GM18507 (cell line): ENCODE results near the gene AP3D1.

ENCODE experiments used
- DNase-seq: peaks from one replicate; pipeline ENCODE4 v3.0.0; 2011; ENCODE audit warnings: low read depth; ENCODE audit not compliant: insufficient read length; ENCODE audit errors: extremely low spot score
- FAIRE-seq: peaks from 2 replicates; lab custom pipeline; 2011; peaks lifted over from hg19 to GRCh38; lab: Jason Lieb, UNC

AP3D1 gene

DNA sequence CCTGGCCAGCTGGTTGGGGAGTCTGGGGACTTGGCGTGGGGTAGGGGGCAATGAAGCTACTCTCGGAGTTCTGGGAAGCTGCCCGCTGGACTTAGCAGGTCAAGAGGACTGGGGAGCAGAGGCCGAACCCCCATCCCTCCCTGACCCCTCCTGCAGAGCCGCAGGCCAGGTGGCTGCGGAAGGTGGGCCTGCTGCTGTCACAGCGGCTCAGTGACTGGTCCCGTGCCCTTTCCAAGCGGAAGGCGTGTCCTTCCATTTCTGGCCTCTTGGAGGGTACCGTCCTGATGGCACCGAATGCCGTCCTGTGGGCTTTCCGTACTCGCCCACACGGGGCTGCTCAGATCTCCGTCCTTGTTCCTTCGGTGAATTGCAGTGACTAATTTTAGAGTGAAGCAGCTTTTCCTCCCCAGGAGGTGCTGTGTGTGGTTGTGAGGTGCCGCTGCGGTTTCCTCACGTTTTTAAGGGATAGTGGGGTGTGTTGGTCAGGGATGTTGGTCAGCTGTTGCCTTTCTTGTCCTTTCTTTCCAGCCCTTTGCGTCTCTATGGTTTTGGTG, 33.1 kb upstream of the AP3D1 start:
- no peak for DNase-seq
- no peak for FAIRE-seq

DNA sequence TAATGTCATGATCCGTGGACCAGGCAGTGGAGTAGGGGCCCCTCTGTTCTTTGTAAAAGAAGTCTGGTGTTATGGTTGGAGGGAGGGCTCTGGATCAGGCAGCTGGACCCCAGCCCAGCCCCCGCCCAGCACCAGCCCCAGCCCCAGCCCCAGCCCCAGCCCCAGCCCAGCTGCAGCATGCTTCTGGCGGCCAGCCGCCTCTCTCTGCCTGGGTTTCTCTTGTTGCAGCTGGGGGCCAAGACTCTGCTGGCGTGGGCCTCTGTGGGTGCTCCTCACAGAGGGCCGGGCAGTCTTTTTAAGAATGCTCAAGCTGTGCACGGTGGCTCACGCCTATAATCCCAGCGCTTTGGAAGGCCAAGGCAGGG, 30.2 kb upstream of the AP3D1 start:
- no peak for FAIRE-seq
- no peak for DNase-seq

DNA sequence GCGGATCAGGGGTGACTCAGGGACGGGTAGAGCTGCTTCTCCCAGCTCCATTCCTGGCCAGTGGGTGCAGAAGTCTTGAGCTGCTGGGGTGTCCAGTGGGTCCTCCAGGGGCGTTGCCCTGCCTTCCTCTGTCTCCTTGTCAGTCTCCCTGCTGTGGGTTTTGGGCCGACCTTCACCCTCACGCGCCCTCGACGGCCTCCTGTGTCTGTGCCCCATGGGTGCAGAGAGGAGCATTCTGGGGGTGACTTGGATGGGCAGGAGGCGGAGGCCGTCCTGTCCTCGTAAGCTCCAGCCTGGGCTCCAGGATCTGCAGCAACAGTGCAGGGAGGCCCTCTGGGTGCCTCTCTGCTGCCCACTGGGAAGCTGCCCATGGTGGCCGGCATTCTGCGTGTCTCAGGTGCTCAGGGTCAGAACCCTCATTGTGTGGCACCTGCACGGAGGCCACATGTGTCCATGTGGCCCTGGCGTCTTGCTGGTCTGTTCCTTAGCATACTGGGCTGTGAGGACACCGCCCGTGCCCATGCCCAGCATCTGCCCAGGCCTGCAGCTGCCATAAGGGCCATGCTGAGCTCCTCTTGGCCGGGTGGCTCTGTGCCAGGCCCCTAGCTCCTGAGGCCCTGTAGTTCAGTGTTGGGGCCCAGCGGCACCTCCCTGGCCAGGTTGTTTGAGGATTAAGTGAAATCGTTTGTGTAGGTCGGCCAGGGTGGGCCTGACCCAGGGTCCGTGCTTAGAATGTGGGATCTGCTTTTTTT, 29.7 kb upstream of the AP3D1 start:
- no peak for DNase-seq
- no peak for FAIRE-seq

DNA sequence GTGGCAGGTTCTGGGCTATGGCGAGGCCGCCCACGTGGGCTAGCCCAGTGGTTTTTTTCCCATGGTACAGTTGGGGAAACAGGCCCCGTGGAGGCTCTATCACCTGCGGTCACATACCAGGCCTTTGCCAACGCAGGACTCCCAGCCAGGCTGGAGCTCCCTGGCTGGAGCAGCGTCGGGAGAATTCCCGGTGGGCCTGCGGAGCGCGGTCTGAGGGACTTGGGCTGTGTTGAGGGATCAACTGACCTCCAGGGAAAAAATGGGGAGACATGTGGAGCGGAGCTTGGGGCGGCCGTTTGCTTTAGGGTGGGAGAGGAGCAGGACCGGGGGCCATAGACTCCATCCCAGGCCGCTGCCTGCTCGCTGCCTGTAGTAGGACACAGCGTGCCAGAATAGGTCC, 28.7 kb upstream of the AP3D1 start:
- FAIRE-seq = no peak
- no peak for DNase-seq

DNA sequence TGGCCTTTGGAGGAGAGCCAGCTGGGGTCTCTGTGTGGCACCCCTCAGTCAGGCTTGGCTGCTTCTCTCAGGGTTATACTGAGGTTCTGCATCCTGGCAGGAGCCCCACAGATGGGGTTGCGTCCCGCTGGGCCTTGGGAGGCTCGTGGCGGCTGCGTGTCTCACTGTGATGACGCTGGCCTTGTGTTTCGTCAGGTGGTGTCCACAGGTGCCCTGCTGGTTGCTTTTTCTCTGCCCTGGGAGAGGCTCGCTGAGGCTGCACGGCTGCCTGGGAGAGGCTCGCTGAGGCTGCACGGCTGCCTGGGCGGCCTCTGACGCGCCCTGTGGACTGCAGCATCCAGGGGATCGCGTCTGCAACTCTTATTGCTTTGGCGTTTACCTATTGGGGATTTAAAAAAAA, 27.7 kb upstream of the AP3D1 start:
- DNase-seq = no peak
- no peak for FAIRE-seq

DNA sequence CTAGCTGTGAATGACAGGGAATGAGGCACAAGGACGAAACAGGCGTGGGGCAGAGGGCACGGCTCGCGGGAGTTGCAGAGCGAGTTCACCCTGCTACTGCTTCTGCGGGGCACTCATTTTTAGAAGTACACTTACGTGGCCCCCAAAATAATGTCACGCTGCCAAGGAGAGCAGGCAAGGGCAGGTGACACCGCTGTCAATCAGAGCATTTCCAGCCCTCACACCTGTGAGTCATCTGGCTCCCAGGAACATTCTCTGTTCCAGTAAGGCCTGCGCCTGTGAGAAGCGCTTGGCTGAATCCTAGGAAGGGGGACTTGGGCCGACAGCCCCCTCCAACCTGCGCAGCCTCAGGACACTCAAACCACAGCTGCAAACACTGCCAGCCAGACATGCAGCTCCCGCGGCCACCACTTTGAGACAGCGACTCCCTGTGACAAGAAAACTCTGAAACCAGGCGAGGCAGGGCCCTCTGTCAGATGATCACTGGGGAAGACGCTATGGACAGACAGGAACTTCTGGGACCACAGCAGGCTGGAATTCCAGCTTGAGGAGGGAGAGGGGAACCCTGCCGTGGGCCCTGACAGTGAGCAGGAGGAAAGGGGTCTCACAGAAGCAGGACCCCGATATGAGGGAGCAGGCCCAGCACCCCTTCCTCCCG, 25.1 kb upstream of the AP3D1 start:
- DNase-seq (no peak), FAIRE-seq (no peak)

DNA sequence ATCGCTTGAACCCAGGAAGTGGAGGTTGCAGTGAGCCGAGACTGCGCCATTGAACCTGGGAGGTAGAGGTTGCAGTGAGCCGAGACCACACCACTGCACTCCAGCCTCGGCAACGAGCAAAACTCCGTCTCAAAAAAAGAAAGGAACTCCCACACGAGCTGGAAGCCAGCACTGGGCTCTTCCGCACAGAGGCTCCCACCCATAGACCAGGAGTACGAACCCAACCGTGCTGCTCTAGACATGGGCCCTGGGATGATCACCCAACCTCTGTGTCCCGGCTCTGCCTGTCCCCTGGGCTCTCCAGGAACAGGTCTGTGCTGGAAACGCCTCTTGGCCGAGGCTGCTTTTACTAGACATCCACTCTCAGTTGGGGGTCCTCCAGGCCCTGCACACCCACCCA, 24.4 kb upstream of the AP3D1 start:
- DNase-seq = no peak
- no peak for FAIRE-seq

DNA sequence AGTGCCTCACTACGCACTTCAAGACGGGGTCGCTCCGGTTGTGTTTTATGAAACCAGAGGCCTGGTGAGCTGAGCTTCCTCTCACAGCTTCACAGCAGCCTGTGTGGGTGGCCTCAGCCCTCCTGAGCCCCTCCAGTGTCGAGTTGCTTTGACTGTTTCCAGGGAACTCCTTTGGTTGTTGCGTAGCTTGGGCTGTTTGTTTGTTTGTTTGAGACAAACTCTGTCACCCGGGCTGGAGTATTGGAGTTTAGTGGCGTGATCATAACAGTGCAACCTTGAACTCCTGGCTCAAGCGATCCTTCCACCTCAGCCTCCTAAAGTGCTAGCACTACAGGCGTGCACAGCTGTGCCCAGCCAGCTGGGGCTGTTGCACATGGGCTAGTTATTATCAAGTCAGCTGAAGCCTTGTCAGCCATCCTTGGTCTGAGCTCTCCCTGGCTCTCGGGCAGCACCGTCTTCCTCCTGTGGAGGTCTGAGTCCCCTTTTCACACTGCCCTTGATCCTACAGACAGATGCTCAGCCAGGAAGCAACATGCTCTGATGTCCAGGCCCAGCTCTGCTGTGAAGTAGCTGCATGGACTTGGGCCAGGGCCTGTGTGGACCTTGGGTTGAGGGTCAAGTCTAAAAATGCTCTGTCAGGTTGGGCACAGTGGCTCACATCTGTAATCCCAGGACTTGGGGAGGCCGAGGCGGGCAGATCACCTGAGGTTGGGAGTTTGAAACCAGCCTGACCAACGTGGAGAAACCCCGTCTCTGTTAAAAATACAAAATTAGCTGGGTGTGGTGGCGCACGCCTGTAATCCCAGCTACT, 22.6 kb upstream of the AP3D1 start:
- no peak for FAIRE-seq
- no peak for DNase-seq

DNA sequence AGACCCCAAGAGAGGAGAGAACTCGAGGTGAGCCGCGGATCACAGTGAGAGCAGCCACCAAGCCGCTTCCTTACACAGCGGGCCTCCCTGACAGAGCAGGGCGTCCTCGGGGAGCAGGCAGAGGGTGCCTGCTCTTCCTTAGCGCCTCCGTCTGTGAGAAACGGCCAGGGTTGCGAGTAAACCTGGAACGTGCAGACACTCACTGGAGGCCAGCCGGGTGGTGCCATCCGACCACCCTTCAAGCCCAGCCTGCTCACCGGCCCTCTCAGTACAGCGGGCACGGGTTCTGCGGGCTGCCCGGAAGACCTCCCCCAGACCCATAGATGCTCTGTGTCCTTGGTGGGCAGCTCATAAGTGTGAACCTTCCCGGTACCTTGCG, 22.0 kb upstream of the AP3D1 start:
- DNase-seq = no peak
- FAIRE-seq = no peak

DNA sequence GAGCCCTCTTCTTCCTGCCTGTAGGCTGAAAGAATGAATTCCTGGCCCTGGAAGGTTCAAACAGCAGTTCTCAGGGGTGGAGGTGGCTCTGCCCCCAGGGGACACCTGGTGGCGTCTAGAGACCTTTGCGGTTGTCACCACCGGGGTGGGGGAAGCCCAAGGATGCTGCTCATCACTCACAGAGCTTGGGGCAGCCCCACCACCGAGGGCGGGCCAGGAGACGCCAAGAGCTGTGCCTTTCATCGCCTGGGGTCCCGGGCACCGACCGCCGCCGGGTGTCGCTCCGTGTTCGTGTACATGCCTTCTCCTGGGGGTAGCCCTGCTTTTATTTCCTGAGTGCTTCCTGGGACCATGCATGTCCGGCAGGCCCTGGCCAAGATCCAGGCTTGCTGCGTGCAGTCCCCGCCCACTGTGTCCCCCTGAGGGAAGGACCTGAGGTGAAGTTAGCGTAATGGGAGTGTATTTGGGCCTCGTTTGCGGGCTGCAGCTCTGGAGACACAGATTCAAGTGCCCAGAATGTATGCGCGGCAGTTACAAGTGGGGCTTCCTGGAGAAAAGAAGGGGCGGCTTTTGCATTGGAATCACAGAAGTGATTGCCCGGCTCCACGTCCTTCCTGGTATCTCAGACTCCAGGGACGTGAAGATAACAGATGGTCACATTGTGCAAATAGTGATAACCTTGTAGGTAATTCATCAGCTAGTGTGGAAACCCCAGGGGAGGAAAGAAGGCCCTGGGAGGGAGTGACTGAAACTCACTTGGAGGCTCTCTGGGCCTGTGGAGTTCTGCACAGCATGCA, 20.2 kb upstream of the AP3D1 start:
- FAIRE-seq = peak; percentile 97
- peak; percentile 77 for DNase-seq

DNA sequence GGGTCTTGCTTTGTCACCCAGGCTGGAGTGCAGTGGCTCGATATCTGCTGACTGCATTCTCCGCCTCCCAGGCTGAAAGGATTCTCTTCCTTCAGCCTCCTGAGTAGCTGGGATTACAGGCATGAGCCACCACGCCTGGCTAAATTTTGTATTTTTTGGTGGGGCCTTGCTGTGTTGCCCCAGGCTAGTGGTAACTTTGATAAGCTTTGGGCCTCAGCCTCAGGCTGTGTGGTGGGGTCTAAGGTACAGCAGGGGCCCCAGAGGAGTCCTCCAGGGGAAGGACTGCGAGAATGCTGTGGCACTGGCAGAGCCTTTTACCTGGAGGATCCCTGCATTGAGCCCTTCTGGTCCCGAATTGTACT, 19.6 kb upstream of the AP3D1 start:
- FAIRE-seq (no peak), DNase-seq (no peak)

DNA sequence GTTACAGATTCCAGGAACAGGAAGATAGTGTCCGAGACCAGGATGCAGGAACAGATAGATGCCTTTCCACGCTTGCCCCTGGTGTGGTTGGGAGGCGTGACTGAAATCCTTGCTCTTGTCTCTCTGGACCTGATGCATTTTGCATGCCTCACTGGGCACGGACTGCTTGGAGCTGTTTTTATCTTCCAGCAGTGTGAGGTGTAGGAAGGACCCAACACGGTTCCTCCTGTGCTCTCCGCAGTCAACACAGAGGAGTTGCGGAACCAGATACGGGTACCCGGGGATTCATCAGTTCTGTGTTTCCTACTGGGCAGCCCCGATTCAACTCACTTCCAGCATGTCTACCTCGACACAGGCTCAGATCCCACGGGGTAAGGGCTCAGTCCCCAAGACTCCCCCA, 18.9 kb upstream of the AP3D1 start:
- DNase-seq = no peak
- FAIRE-seq = no peak

DNA sequence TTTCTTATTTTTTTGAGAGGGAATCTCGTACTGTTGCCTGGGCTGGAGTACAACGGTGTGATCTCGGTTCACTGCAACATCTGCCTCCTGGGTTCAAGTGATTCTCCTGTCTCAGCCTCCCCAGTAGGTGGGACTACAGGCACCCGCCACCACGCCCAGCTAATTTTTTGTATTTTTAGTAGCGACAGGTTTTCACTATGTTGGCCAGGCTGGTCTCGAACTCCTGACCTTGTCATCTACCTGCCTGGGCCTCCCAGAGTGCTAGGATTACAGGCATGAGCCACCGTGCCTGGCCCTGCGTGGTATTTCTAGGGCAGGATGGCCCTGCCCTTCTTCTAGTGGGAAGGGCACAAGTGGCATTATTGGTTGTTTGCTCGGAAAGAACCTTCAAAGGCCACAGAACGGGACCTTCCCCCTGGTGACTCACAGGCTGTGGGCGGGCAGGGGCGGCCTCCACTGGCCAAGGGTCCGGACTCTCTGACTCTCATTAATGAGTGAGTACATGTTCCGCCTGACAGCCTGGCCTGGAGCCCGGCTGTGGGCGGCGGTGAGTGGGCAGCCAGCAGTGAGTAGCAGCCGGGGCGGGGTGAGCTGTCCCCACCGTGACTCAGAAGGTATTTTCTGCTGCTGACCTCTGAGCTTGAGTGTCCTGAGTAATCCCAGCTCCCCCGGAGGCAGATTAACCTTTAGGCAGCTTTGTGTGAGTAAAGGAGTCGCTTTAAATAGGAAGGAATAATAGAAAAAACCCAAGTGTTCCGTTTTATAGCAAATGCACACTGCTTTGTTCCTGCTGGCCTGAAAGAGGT, 17.5 kb upstream of the AP3D1 start:
- FAIRE-seq (no peak), DNase-seq (peak; percentile 59)

DNA sequence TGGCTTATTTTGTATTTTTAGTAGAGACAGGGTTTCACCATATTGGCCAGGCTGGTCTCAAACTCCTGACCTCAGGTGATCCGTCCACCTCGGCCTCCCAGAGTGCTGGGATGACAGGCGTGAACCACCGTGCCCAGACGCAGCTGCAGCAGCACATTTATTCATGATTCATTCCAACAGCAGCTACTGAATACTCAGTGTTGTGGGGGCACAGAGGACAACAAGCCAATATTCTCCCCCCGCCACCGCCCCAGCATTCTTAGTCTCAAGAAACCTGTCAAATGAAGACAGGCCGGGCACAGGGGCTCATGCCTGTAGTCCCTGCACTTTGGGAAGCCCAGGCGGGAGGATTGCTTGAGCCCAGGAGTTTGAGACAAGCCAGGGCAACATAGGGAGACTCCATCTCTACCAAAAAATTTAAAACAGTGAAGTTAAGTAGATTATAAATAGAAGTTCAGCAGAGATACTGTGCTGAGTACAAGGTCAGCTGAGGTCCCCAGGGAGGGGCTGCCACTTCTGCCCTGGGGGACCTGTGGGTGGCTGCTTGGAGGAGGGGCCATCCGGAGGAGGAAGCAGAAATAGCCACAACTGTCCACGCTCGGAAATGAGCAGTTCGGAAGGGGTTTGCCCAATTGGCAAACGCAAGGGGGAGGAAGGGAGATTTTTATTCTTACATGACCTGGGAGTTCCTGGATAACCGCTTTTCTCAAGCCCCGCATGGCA, 16.7 kb upstream of the AP3D1 start:
- FAIRE-seq = peak; percentile 96

DNA sequence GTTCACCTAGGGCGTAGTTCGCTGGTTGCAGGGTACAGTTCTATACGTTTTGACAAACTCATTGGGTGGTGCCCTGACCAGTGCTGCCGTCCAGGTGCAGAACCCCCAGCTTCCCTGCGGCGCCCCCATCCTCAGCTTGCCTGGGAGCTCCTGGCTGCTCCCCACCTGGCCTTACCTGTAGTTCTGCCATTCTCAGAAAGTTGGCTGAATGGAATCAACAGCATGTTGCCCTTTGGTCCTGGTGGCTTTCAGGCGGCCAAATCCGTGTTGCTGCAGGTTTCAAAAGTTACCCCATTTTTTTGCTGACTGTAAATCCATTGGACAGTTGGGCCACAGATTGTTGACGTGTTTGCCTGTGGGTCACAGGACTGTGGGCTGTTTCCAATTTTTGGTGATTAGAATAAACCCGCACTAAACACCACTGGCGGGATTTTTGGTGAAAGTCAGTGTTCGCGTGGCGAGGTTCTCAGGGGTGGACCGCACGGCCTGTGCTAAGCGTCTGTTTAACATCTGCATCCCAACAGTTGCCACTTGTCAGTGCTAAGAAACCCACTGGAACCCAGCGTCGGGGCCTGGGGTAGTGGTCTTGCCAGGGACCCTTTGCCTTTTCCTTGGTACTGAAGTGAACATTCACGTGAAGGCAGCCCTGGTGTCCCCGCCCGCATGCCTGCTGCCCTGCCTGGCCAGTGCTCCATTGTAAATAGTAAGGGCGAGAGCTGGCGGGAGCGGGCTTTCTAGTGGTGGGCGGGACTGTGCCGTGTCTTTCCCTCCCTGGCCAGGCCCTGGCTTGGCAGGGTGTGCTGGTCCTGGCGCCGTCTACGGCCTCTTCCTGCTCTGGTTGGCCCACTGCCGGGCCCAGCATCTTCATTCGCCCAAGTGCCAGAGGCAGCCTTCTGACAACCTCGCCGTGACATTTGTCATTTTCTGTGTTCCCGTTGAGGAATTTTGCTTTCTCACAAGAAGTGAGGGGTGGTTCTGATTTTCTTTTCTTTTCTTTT, 15.7 kb upstream of the AP3D1 start:
- no peak for DNase-seq
- peak; percentile 9 for FAIRE-seq

More for the DNA sequence above, 16.7 kb upstream of the AP3D1 start:
- DNase-seq = no peak

DNA sequence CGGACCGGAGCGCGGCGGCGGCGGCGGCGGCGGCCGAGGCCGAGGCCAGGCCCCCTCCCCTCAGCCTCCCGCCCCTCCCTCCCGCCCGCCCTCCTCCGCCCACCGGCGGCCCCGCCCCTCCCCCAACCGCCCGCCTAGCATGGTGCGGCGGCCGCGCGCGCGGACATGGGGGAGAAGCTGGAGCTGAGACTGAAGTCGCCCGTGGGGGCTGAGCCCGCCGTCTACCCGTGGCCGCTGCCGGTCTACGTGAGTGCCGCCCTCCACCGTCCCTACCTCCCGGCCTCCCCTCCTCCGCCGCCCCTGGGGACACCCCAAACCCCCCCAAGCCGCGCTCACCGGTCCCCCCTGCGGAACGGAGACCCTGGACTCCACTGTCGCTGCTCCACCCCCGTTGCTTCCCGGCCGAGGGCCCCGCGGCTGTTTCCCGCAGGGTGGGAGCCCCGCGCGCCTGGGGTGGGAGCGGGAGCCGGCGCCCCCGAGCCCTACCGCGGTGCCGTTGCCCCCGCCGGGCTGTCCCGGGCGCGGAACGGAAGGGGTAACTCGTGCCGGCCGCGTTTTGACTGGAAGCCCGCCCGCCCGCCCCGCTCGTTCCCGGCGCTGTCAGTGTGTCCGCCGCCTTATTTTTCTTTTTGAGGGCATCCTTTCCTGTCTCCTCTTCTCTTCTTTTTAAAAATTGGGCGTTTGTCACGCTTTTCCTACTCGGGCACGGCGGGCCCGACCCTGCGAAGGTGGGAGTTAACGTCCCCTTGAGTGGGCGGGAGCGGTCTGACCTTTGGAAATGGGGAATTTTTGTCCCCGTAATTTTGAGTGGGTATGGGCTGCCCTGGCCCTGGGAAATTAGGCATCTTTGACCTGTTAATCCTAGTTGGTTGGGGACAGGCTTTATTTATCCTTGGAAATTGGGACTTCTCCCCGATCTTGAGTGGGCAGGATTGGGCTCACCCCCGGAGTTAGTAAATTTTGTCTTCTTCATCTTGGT, 12.9 kb upstream of the AP3D1 start:
- no peak for FAIRE-seq

More for the DNA sequence above, 12.9 kb upstream of the AP3D1 start:
- no peak for DNase-seq
